A549 (cell line): ENCODE data around the gene RNF39.

ENCODE experiments used
- CBX2 ChIP-seq: fragments of 200-600 bp; sonication (generic); IDR thresholded peaks from 2 replicates; pipeline ENCODE4 v1.6.1; 2016; ENCODE audit warnings: low read depth, mild to moderate bottlenecking, borderline replicate concordance
- RNF2 ChIP-seq: fragments of 200-600 bp; sonication (generic); IDR thresholded peaks from 2 replicates; pipeline ENCODE4 v1.6.1; 2016; ENCODE audit warnings: low read depth, mild to moderate bottlenecking, antibody characterized with exemption, moderate library complexity, borderline replicate concordance

DNA sequence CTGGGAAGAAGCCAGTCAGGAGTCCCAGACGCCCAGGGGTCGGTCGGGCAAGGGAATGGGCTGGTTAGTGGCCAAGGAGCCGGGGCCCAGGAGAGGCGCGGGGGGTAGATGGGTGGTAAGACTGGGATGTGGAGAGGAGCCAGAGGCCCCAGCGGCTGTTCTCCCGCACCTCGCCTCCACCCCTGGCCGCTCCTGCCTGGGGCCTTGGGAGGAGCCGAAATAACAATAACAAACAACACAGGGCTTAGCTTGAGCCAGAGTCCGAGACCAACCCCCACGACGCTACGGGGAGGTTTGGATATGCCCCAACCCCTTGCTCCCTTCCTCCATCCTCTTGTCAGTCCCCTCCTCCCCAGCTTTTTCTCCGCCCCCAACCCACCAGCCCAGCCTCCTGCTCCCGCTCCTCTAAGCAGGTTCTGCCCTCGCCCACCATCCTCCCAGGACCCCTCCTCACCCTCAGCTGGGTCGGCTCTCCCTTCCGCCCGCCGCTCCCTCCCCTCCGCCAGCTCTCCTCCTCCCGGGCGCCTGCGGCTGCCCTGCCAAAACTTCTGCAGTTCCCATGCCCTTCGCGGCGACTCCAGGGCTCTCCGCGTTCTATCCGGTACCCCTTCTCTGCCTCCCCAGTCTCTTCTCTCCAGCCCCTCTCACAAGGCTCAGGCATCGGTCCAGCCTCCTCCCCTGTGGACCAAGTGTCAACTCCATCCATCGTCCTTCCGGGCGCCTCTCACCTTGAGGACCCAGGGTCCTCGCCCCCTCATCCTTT, 1.1 kb downstream of the RNF39 start:
- TF ChIP-seq CBX2 (no peak), RNF2 (no peak)
